NCI-H446 treated with DMSO at 0.1 percent for 48 hours (cell line): ENCODE results near the gene USP5.

ENCODE experiments used
- DNase-seq: peaks from one replicate; lab custom pipeline; 2025; lab: John Stamatoyannopoulos, UW

Gene USP5

DNA sequence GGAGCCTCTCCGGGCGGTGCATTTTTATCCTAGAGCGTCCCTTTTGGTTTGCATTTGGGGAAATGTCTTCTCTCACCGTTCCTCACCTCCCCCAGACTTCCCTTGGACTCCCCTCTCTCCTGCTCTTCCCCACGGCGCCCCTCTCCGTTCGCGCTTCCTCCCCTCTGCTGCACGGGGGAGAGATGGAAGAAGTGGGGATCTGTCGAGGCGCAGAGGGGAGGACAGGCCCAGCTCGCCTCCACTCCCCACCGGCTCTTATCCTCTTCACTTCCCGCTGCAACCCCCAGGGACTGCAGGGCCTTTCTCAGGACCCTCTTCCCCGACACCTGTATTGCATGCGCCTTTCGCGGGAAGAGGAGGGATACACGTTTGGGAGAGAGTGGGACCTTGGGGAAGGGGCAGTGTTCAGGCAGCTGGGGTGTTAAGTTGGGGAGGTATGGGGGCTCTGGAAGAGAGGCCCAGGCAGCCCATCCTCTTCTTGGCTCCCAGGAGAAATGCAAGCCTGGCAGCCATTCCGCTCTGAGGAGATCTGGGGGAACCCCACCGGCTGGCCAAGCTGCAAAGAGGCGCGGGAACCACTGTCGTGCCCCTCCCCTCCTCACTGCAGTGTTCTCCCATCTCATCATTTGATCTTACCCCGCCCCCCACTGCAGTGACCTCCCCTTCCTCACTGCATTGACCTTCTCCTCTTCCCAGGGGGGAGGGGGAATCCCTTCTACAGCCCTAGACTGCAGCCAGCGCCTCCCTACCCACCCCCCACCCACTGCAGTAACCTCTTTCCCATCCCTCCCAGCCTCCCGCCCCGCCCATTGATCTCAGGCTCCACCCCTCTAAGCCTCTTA, 63.2 kb downstream of the USP5 start:
- no peak for DNase-seq

GRCh38 chr12:6915789-6916285, 63.9 kb downstream of the USP5 start:
- no peak for DNase-seq
